KMS-11 (cell line): ENCODE data around the gene MRC2.

Source experiments
- H2AFZ ChIP-seq: fragments of 200-600 bp; sonication (generic); 2 replicates; pipeline ENCODE4 v1.6.1; 2016; ENCODE audit warnings: antibody characterized with exemption, mixed run types, low read depth
- H3K27ac ChIP-seq: fragments of 200-600 bp; sonication (generic); 2 replicates; pipeline ENCODE4 v1.6.1; 2016; ENCODE audit warnings: mild to moderate bottlenecking, mixed run types
- H3K27me3 ChIP-seq: fragments of 200-600 bp; sonication (generic); 2 replicates; pipeline ENCODE4 v1.6.1; 2017; ENCODE audit warnings: mild to moderate bottlenecking, low read depth, mixed run types, moderate library complexity; ENCODE audit not compliant: insufficient read depth
- H3K36me3 ChIP-seq: fragments of 200-600 bp; sonication (generic); 2 replicates; pipeline ENCODE4 v1.6.1; 2017; ENCODE audit warnings: mild to moderate bottlenecking, mixed run types; ENCODE audit not compliant: insufficient read depth
- H3K4me1 ChIP-seq: fragments of 200-600 bp; sonication (generic); 2 replicates; pipeline ENCODE4 v1.6.1; 2016; ENCODE audit warnings: mild to moderate bottlenecking, low read depth, mixed run types; ENCODE audit not compliant: poor library complexity, severe bottlenecking
- H3K4me2 ChIP-seq: fragments of 200-600 bp; sonication (generic); 2 replicates; pipeline ENCODE4 v1.7.0; 2016; ENCODE audit warnings: mild to moderate bottlenecking, mixed run types
- H3K4me3 ChIP-seq: fragments of 200-600 bp; sonication (generic); IDR thresholded peaks from 2 replicates; pipeline ENCODE4 v1.6.1; 2017; ENCODE audit warnings: low read depth, low read length, mixed read lengths; ENCODE audit not compliant: insufficient read depth
- H3K79me2 ChIP-seq: fragments of 200-600 bp; sonication (generic); 2 replicates; pipeline ENCODE4 v1.6.1; 2016; ENCODE audit warnings: low read depth, mixed run types; ENCODE audit not compliant: insufficient read depth
- H3K9ac ChIP-seq: fragments of 200-600 bp; sonication (generic); 2 replicates; pipeline ENCODE4 v1.6.1; 2016; ENCODE audit warnings: mild to moderate bottlenecking, mixed run types
- H4K20me1 ChIP-seq: fragments of 200-600 bp; sonication (generic); 2 replicates; pipeline ENCODE4 v1.6.1; 2016; ENCODE audit warnings: mild to moderate bottlenecking, mixed run types; ENCODE audit not compliant: insufficient read depth
- CTCF ChIP-seq: fragments of 200-600 bp; sonication (generic); conservative IDR thresholded peaks from 2 replicates; pipeline ENCODE4 v1.6.1; 2017; ENCODE audit warnings: low read depth, mild to moderate bottlenecking, antibody characterized with exemption, low read length, moderate library complexity, mixed read lengths

The MRC2 gene

GRCh38 chr17:62718429-62718828, 91.0 kb downstream of the MRC2 start:
- no peak overlapping the region for H3K9ac ChIP-seq
- no peak overlapping the region for H3K4me2 ChIP-seq
- no peaks in the 10 kb centered on the region for H3K36me3 ChIP-seq
- no peaks in the 10 kb centered on the region for H3K79me2 ChIP-seq
- no peak for TF ChIP-seq CTCF
- H4K20me1 ChIP-seq, result no peaks in the 10 kb centered on the region
- H3K4me3 ChIP-seq, result no peak overlapping the region
- no peak overlapping the region for H3K27ac ChIP-seq
- H3K4me1 ChIP-seq, result no peaks in the 10 kb centered on the region
- H3K27me3 ChIP-seq, result peaks cover 10% of the 10 kb centered on the region
- H2AFZ ChIP-seq, result no peak overlapping the region

- Histone ChIP-seq H3K4me1 (peaks cover 6% of the 10 kb centered on the region), H3K4me2 (no peak overlapping the region), H3K36me3 (no peaks in the 10 kb centered on the region), H3K27me3 (peaks cover 17% of the 10 kb centered on the region), H3K9ac (no peak overlapping the region), H4K20me1 (no peaks in the 10 kb centered on the region), H3K79me2 (no peaks in the 10 kb centered on the region), H2AFZ (no peak overlapping the region), H3K4me3 (no peak overlapping the region), H3K27ac (no peak overlapping the region)
- no peak for TF ChIP-seq CTCF
Measured at GRCh38 chr17:62719586-62719985, 92.1 kb downstream of the MRC2 start.

- H3K27me3 ChIP-seq, result peaks cover 17% of the 10 kb centered on the region
- H3K4me1 ChIP-seq, result peaks cover 12% of the 10 kb centered on the region
Measured at GRCh38 chr17:62720126-62720850, 92.8 kb downstream of the MRC2 start.

GRCh38 chr17:62722625-62723024, 95.2 kb downstream of the MRC2 start:
- Histone ChIP-seq H3K4me1 (peaks cover 13% of the 10 kb centered on the region), H3K4me3 (no peak overlapping the region), H3K79me2 (no peaks in the 10 kb centered on the region), H3K27ac (no peak overlapping the region), H2AFZ (no peak overlapping the region), H3K4me2 (no peak overlapping the region), H3K27me3 (peaks cover 31% of the 10 kb centered on the region), H3K9ac (no peak overlapping the region), H3K36me3 (no peaks in the 10 kb centered on the region), H4K20me1 (no peaks in the 10 kb centered on the region)
- TF ChIP-seq CTCF, result no peak

More at GRCh38 chr17:62720126-62720850, 92.8 kb downstream of the MRC2 start:
- no peak overlapping the region for H3K27ac ChIP-seq
- no peaks in the 10 kb centered on the region for H4K20me1 ChIP-seq
- H2AFZ ChIP-seq, result no peak overlapping the region
- H3K4me2 ChIP-seq, result no peak overlapping the region
- no peak overlapping the region for H3K4me3 ChIP-seq
- H3K36me3 ChIP-seq, result no peaks in the 10 kb centered on the region
- peak; percentile 47 for TF ChIP-seq CTCF
- H3K79me2 ChIP-seq, result no peaks in the 10 kb centered on the region
- no peak overlapping the region for H3K9ac ChIP-seq
